ENCODE measurements around the gene ST6GALNAC3.

ST6GALNAC3 gene

GRCh38 chr1:76494807-76495206, 420.3 kb downstream of the ST6GALNAC3 start:
- no peaks in the 10 kb centered on the region for H3K36me3 ChIP-seq (ENCODE audit: control insufficient read depth, insufficient read depth, low read length)
- H3K9me3 ChIP-seq (ENCODE audit: control insufficient read depth, low read length), result no peaks in the 10 kb centered on the region
- H3K4me1 ChIP-seq (ENCODE audit: control insufficient read depth, insufficient read depth, low read length), result no peaks in the 10 kb centered on the region
- no peak overlapping the region for H3K9ac ChIP-seq (ENCODE audit: low read length)
- H3K4me3 ChIP-seq (ENCODE audit: low read length), result no peak overlapping the region
- no peaks in the 10 kb centered on the region for H3K27me3 ChIP-seq (ENCODE audit: control insufficient read depth, insufficient read depth, low read length)

GRCh38 chr1:76496871-76497270, 422.3 kb downstream of the ST6GALNAC3 start:
- H3K27me3 ChIP-seq (ENCODE audit: control insufficient read depth, insufficient read depth, low read length), result no peaks in the 10 kb centered on the region
- H3K9ac ChIP-seq (ENCODE audit: low read length), result no peak overlapping the region
- peaks cover 3% of the 10 kb centered on the region for H3K4me1 ChIP-seq (ENCODE audit: control insufficient read depth, insufficient read depth, low read length)
- H3K4me3 ChIP-seq (ENCODE audit: low read length), result no peak overlapping the region
- H3K9me3 ChIP-seq (ENCODE audit: control insufficient read depth, low read length), result no peaks in the 10 kb centered on the region
- no peaks in the 10 kb centered on the region for H3K36me3 ChIP-seq (ENCODE audit: control insufficient read depth, insufficient read depth, low read length)

GRCh38 chr1:76500116-76500515, 425.6 kb downstream of the ST6GALNAC3 start:
- Histone ChIP-seq H3K4me1 (ENCODE audit: control insufficient read depth, insufficient read depth, low read length) (peaks cover 3% of the 10 kb centered on the region), H3K9ac (ENCODE audit: low read length) (no peak overlapping the region), H3K9me3 (ENCODE audit: control insufficient read depth, low read length) (no peaks in the 10 kb centered on the region), H3K4me3 (ENCODE audit: low read length) (no peak overlapping the region), H3K36me3 (ENCODE audit: control insufficient read depth, insufficient read depth, low read length) (no peaks in the 10 kb centered on the region), H3K27me3 (ENCODE audit: control insufficient read depth, insufficient read depth, low read length) (no peaks in the 10 kb centered on the region)

GRCh38 chr1:76501136-76501535, 426.6 kb downstream of the ST6GALNAC3 start:
- Histone ChIP-seq H3K36me3 (ENCODE audit: control insufficient read depth, insufficient read depth, low read length) (no peaks in the 10 kb centered on the region), H3K4me1 (ENCODE audit: control insufficient read depth, insufficient read depth, low read length) (peaks cover 3% of the 10 kb centered on the region)

GRCh38 chr1:76501586-76502219, 427.2 kb downstream of the ST6GALNAC3 start:
- Histone ChIP-seq H3K9ac (ENCODE audit: low read length) (no peak overlapping the region), H3K4me1 (ENCODE audit: control insufficient read depth, insufficient read depth, low read length) (peaks cover 3% of the 10 kb centered on the region), H3K9me3 (ENCODE audit: control insufficient read depth, low read length) (no peaks in the 10 kb centered on the region), H3K27me3 (ENCODE audit: control insufficient read depth, insufficient read depth, low read length) (no peaks in the 10 kb centered on the region), H3K36me3 (ENCODE audit: control insufficient read depth, insufficient read depth, low read length) (no peaks in the 10 kb centered on the region), H3K4me3 (ENCODE audit: low read length) (no peak overlapping the region)

More at GRCh38 chr1:76501136-76501535, 426.6 kb downstream of the ST6GALNAC3 start:
- Histone ChIP-seq H3K4me3 (ENCODE audit: low read length) (no peak overlapping the region), H3K27me3 (ENCODE audit: control insufficient read depth, insufficient read depth, low read length) (no peaks in the 10 kb centered on the region), H3K9ac (ENCODE audit: low read length) (no peak overlapping the region), H3K9me3 (ENCODE audit: control insufficient read depth, low read length) (no peaks in the 10 kb centered on the region)

GRCh38 chr1:76503100-76503499, 428.6 kb downstream of the ST6GALNAC3 start:
- Histone ChIP-seq H3K4me1 (ENCODE audit: control insufficient read depth, insufficient read depth, low read length) (peaks cover 3% of the 10 kb centered on the region), H3K36me3 (ENCODE audit: control insufficient read depth, insufficient read depth, low read length) (no peaks in the 10 kb centered on the region), H3K9me3 (ENCODE audit: control insufficient read depth, low read length) (no peaks in the 10 kb centered on the region), H3K27me3 (ENCODE audit: control insufficient read depth, insufficient read depth, low read length) (no peaks in the 10 kb centered on the region), H3K4me3 (ENCODE audit: low read length) (no peak overlapping the region), H3K9ac (ENCODE audit: low read length) (no peak overlapping the region)

- no peaks in the 10 kb centered on the region for H3K36me3 ChIP-seq (ENCODE audit: control insufficient read depth, insufficient read depth, low read length)
- no peak overlapping the region for H3K9ac ChIP-seq (ENCODE audit: low read length)
- no peaks in the 10 kb centered on the region for H3K27me3 ChIP-seq (ENCODE audit: control insufficient read depth, insufficient read depth, low read length)
- H3K4me1 ChIP-seq (ENCODE audit: control insufficient read depth, insufficient read depth, low read length), result peaks cover 3% of the 10 kb centered on the region
- H3K4me3 ChIP-seq (ENCODE audit: low read length), result no peak overlapping the region
- no peaks in the 10 kb centered on the region for H3K9me3 ChIP-seq (ENCODE audit: control insufficient read depth, low read length)
Observed at GRCh38 chr1:76503736-76504135, 429.2 kb downstream of the ST6GALNAC3 start.

- Histone ChIP-seq H3K9me3 (ENCODE audit: control insufficient read depth, low read length) (no peaks in the 10 kb centered on the region), H3K9ac (ENCODE audit: low read length) (no peak overlapping the region), H3K4me3 (ENCODE audit: low read length) (no peak overlapping the region), H3K4me1 (ENCODE audit: control insufficient read depth, insufficient read depth, low read length) (no peaks in the 10 kb centered on the region), H3K27me3 (ENCODE audit: control insufficient read depth, insufficient read depth, low read length) (no peaks in the 10 kb centered on the region), H3K36me3 (ENCODE audit: control insufficient read depth, insufficient read depth, low read length) (no peaks in the 10 kb centered on the region)
Observed at GRCh38 chr1:76507376-76507775, 432.8 kb downstream of the ST6GALNAC3 start.

GRCh38 chr1:76508871-76509270, 434.3 kb downstream of the ST6GALNAC3 start:
- no peaks in the 10 kb centered on the region for H3K36me3 ChIP-seq (ENCODE audit: control insufficient read depth, insufficient read depth, low read length)
- H3K27me3 ChIP-seq (ENCODE audit: control insufficient read depth, insufficient read depth, low read length), result no peaks in the 10 kb centered on the region
- H3K9ac ChIP-seq (ENCODE audit: low read length), result no peak overlapping the region
- H3K4me3 ChIP-seq (ENCODE audit: low read length), result no peak overlapping the region
- H3K9me3 ChIP-seq (ENCODE audit: control insufficient read depth, low read length), result no peaks in the 10 kb centered on the region
- no peaks in the 10 kb centered on the region for H3K4me1 ChIP-seq (ENCODE audit: control insufficient read depth, insufficient read depth, low read length)

- no peaks in the 10 kb centered on the region for H3K36me3 ChIP-seq (ENCODE audit: control insufficient read depth, insufficient read depth, low read length)
- H3K9ac ChIP-seq (ENCODE audit: low read length), result no peak overlapping the region
- H3K4me1 ChIP-seq (ENCODE audit: control insufficient read depth, insufficient read depth, low read length), result no peaks in the 10 kb centered on the region
- H3K4me3 ChIP-seq (ENCODE audit: low read length), result no peak overlapping the region
- no peaks in the 10 kb centered on the region for H3K27me3 ChIP-seq (ENCODE audit: control insufficient read depth, insufficient read depth, low read length)
- H3K9me3 ChIP-seq (ENCODE audit: control insufficient read depth, low read length), result no peaks in the 10 kb centered on the region
Observed at GRCh38 chr1:76510672-76511557, 436.4 kb downstream of the ST6GALNAC3 start.

GRCh38 chr1:76511558-76512179, 437.1 kb downstream of the ST6GALNAC3 start:
- Histone ChIP-seq H3K9ac (ENCODE audit: low read length) (no peak overlapping the region), H3K4me3 (ENCODE audit: low read length) (no peak overlapping the region), H3K36me3 (ENCODE audit: control insufficient read depth, insufficient read depth, low read length) (no peaks in the 10 kb centered on the region), H3K4me1 (ENCODE audit: control insufficient read depth, insufficient read depth, low read length) (no peaks in the 10 kb centered on the region), H3K9me3 (ENCODE audit: control insufficient read depth, low read length) (no peaks in the 10 kb centered on the region), H3K27me3 (ENCODE audit: control insufficient read depth, insufficient read depth, low read length) (no peaks in the 10 kb centered on the region)

- Histone ChIP-seq H3K36me3 (ENCODE audit: control insufficient read depth, insufficient read depth, low read length) (no peaks in the 10 kb centered on the region), H3K9ac (ENCODE audit: low read length) (no peak overlapping the region), H3K9me3 (ENCODE audit: control insufficient read depth, low read length) (no peaks in the 10 kb centered on the region), H3K27me3 (ENCODE audit: control insufficient read depth, insufficient read depth, low read length) (no peaks in the 10 kb centered on the region), H3K4me3 (ENCODE audit: low read length) (no peak overlapping the region), H3K4me1 (ENCODE audit: control insufficient read depth, insufficient read depth, low read length) (no peaks in the 10 kb centered on the region)
Observed at GRCh38 chr1:76530953-76531352, 456.4 kb downstream of the ST6GALNAC3 start.

All from mucosa of stomach (tissue), 1 donor.